Stomach (tissue), 9 donors: Measurements from ENCODE around the gene ARID4B. TPM values are rescaled to one million over a fixed set of nuclear protein-coding genes. Genes with fewer than 3 reads are reported as not detected.
A peak's percentile ranks its signal among the peaks of the same experiment; 100 is the strongest.

ENCODE experiments used
- DNase-seq, 2 donors: peaks; one replicate each; pipeline versions ENCODE4 v3.0.0 to v3.0.0-alpha.2; 2013 to 2019
- H3K27ac ChIP-seq, 5 donors: fragments of 200-600 bp in 4 of 5; sonication (generic) in 4 of 5; one replicate each; pipeline ENCODE4 v1.5.1; 2013 to 2019; ENCODE audit warnings: mild to moderate bottlenecking in 1 of 5, moderate library complexity in 1 of 5
- H3K27me3 ChIP-seq, 3 donors: fragments of 200-600 bp; sonication (generic); one replicate each; pipeline ENCODE4 v1.5.1; 2017 to 2019; ENCODE audit warnings: mixed run types in 1 of 3
- H3K36me3 ChIP-seq, 4 donors: fragments of 200-600 bp; sonication (generic); 1 replicate in 3 of 4; 2 replicates in 1 of 4; pipeline ENCODE4 v1.5.1; 2016 to 2019
- H3K4me1 ChIP-seq, 4 donors: fragments of 200-600 bp; sonication (generic); one replicate each; pipeline ENCODE4 v1.5.1; 2016 to 2019
- H3K4me3 ChIP-seq, 4 donors: fragments of 200-600 bp; sonication (generic) in 3 of 4; one replicate each; pipeline ENCODE4 v1.5.1; 2016 to 2019; ENCODE audit warnings: mild to moderate bottlenecking in 1 of 4
- H3K9me3 ChIP-seq, 4 donors: fragments of 200-600 bp; sonication (generic); one replicate each; pipeline ENCODE4 v1.5.1; 2016 to 2019
- CTCF ChIP-seq, 7 experiments: fragments of 450-650 bp in 4 of 7; fragments of 200-600 bp in 3 of 7; sonication (generic) in 3 of 7; IDR thresholded peaks; one replicate each; pipeline ENCODE4 v1.5.1; 2016 to 2019; ENCODE audit warnings: antibody characterized with exemption in 7 of 7, control low read depth in 2 of 7, mild to moderate bottlenecking in 1 of 7
- EP300 ChIP-seq: sonication (generic); formaldehyde crosslinking; IDR thresholded peaks from one replicate; pipeline ENCODE4 v1.6.1; 2017; ENCODE audit warnings: antibody characterized with exemption
- POLR2A ChIP-seq, 4 donors: fragments of 450-650 bp; IDR thresholded peaks; one replicate each; pipeline ENCODE4 v1.6.1; 2016; ENCODE audit warnings: antibody characterized with exemption in 4 of 4, control low read depth in 2 of 4, mild to moderate bottlenecking in 1 of 4, moderate library complexity in 1 of 4
- POLR2AphosphoS5 ChIP-seq, 3 donors: sonication (generic); formaldehyde crosslinking; IDR thresholded peaks; one replicate each; pipeline ENCODE4 v1.6.1; 2016; ENCODE audit warnings: antibody characterized with exemption in 3 of 3
- WGBS, 5 donors: extraction: QIAGEN DNeasy Blood & Tissue Kit in 3 of 5; methylation state at CpG; one replicate each; pipeline versions ENCODE4 v1.1.5 to v1.1.7; 2013 to 2018; 5-methylcytosine and 5-hydroxymethylcytosine counted together
- intact Hi-C: fragments of 100-400 bp; cut with DNase I; formaldehyde crosslinking; loops from one replicate; pipeline ENCODE4 v1.15.1; 2023; ENCODE audit warnings: low total_unique reads
- polyA plus RNA-seq, 3 donors: library from polyadenylated mRNA; stranded (reverse); fragments of 200-250 nt; gene quantifications; one replicate each; pipeline ENCODE4 v1.2.3, GENCODE V29; 2013
- total RNA-seq, 5 donors: library from RNA; depleted of rRNA; stranded (reverse); fragments of >200 nt; gene quantifications; one replicate each; pipeline versions ENCODE4 v1.1.0 to v1.2.3, GENCODE V29; 2014 to 2016
- donor health status: healthy with polysubstance abuse.
- donor health status: Bipolar disorder and iron deficiency.
- donor health status: healthy.

Gene ARID4B
- total and polyA plus RNA-seq, 8 donors: 9.5 to 102 (median 30.5) TPM

- H3K4me1 ChIP-seq: peaks cover 0 to 11% (median 5%) of the 10 kb centered on the region in 4 donors
- no peak overlapping the region for H3K4me3 ChIP-seq
- TF ChIP-seq POLR2AphosphoS5 (IDR thresholded peaks at IDR 0.05) (no peak), POLR2A (IDR thresholded peaks at IDR 0.05) (no peak), CTCF (IDR thresholded peaks at IDR 0.05) (peak in 4 of 7 experiments; percentile 19 to 52 (median 23))
- H3K27me3 ChIP-seq: no peaks in the 10 kb centered on the region
- H3K27ac ChIP-seq: peak overlapping the region in 2 of 5 donors; percentile 33 to 43
- WGBS, 5 donors: 27 to 34% (median 30%) methylated on average over 6 of the region's 6 CpGs
- intact Hi-C loops: no loop called here
- H3K9me3 ChIP-seq: no peaks in the 10 kb centered on the region
- DNase-seq: peak in 1 of 2 donors; percentile 54
- H3K36me3 ChIP-seq: peaks cover 13 to 58% (median 41%) of the 10 kb centered on the region in 4 donors
Observed at GRCh38 chr1:235199441-235199840, 128.5 kb downstream of the ARID4B start.

GRCh38 chr1:235190431-235190830, 137.5 kb downstream of the ARID4B start:
- intact Hi-C loops: no loop called here
- H3K27me3 ChIP-seq: no peaks in the 10 kb centered on the region
- peaks cover 25 to 84% (median 73%) of the 10 kb centered on the region in 4 donors for H3K36me3 ChIP-seq
- TF ChIP-seq POLR2A (IDR thresholded peaks at IDR 0.05) (no peak), EP300 (no peak), CTCF (IDR thresholded peaks at IDR 0.05) (no peak), POLR2AphosphoS5 (IDR thresholded peaks at IDR 0.05) (no peak)
- no peaks in the 10 kb centered on the region for H3K9me3 ChIP-seq
- DNase-seq: no peak
- no peak overlapping the region for H3K27ac ChIP-seq
- H3K4me3 ChIP-seq: no peak overlapping the region
- H3K4me1 ChIP-seq: peaks cover 0 to 5% (median 0%) of the 10 kb centered on the region in 4 donors

- Histone ChIP-seq H3K4me3 (no peak overlapping the region), H3K4me1 (peaks cover 0 to 5% (median 0%) of the 10 kb centered on the region in 4 donors), H3K27me3 (no peaks in the 10 kb centered on the region), H3K36me3 (peaks cover 9 to 74% (median 62%) of the 10 kb centered on the region in 4 donors), H3K9me3 (no peaks in the 10 kb centered on the region), H3K27ac (no peak overlapping the region)
- WGBS, 5 donors: 85 to 93% (median 90%) methylated on average over 4 of the region's 4 CpGs
- no peak for TF ChIP-seq POLR2AphosphoS5 (IDR thresholded peaks at IDR 0.05)
- no peak for TF ChIP-seq EP300
- no peak for TF ChIP-seq CTCF (IDR thresholded peaks at IDR 0.05)
- no peak for DNase-seq
- intact Hi-C loops: no loop called here
Observed at GRCh38 chr1:235187316-235187715, 140.7 kb downstream of the ARID4B start.

- H3K36me3 ChIP-seq: peaks cover 5 to 72% (median 58%) of the 10 kb centered on the region in 4 donors
- DNase-seq: no peak
Observed at GRCh38 chr1:235181561-235182245, 146.3 kb downstream of the ARID4B start.

More at GRCh38 chr1:235181561-235182245, 146.3 kb downstream of the ARID4B start:
- TF ChIP-seq CTCF (IDR thresholded peaks at IDR 0.05) (no peak), EP300 (no peak), POLR2A (IDR thresholded peaks at IDR 0.05) (no peak), POLR2AphosphoS5 (IDR thresholded peaks at IDR 0.05) (no peak)
- Histone ChIP-seq H3K27ac (no peak overlapping the region), H3K27me3 (no peaks in the 10 kb centered on the region), H3K4me1 (no peaks in the 10 kb centered on the region), H3K9me3 (no peaks in the 10 kb centered on the region), H3K4me3 (no peak overlapping the region)
- 81 to 87% (median 84%) methylated on average over 8 of the region's 8 CpGs for WGBS, 5 donors
- intact Hi-C loops: no loop called here
